Glutamatergic neuron (in vitro differentiated cells): ENCODE measurements around the gene AFF3. TPM values are rescaled to one million over a fixed set of nuclear protein-coding genes. Genes with fewer than 3 reads are reported as not detected.

Experiments
- DNase-seq: peaks from one replicate; pipeline ENCODE4 v3.0.0; 2022
- H3K27ac Mint-ChIP-seq: one replicate; pipeline ENCODE4 v1.8.0; 2020; ENCODE audit warnings: mild to moderate bottlenecking, mixed read lengths, inconsistent platforms; ENCODE audit not compliant: unreplicated experiment
- H3K27me3 Mint-ChIP-seq: one replicate; pipeline ENCODE4 v1.8.0; 2020; ENCODE audit warnings: mild to moderate bottlenecking, moderate library complexity, mixed read lengths, inconsistent platforms; ENCODE audit not compliant: unreplicated experiment
- H3K36me3 Mint-ChIP-seq: one replicate; pipeline ENCODE4 v1.8.0; 2020; ENCODE audit warnings: mild to moderate bottlenecking, mixed read lengths, inconsistent platforms; ENCODE audit not compliant: unreplicated experiment
- H3K4me1 Mint-ChIP-seq: one replicate; pipeline ENCODE4 v1.8.0; 2020; ENCODE audit warnings: mild to moderate bottlenecking, low read depth, mixed read lengths, inconsistent platforms; ENCODE audit not compliant: unreplicated experiment
- H3K4me3 Mint-ChIP-seq: one replicate; pipeline ENCODE4 v1.8.0; 2020; ENCODE audit warnings: mild to moderate bottlenecking, mixed read lengths, inconsistent platforms; ENCODE audit not compliant: unreplicated experiment
- H3K9me3 Mint-ChIP-seq: one replicate; pipeline ENCODE4 v1.8.0; 2020; ENCODE audit warnings: mild to moderate bottlenecking, moderate library complexity, mixed read lengths, inconsistent platforms; ENCODE audit not compliant: unreplicated experiment
- CTCF ChIP-seq: fragments of 200-600 bp; sonication (generic); IDR thresholded peaks from one replicate; pipeline ENCODE4 v1.5.0; 2021; ENCODE audit not compliant: partially characterized antibody, unreplicated experiment
- total RNA-seq: library from RNA; stranded (reverse); fragmentation: NEBNext Ultra II Directional; extraction: Animal tissue kit (Norgen Biotek cat#: 25700); gene quantifications from one replicate; pipeline ENCODE4 v1.2.1, GENCODE V29; 2021; ENCODE audit not compliant: unreplicated experiment

AFF3 gene
- total RNA-seq, 1 donor from 2014 or later: 125 TPM

- peaks cover 3% of the 10 kb centered on the region for H3K27me3 Mint-ChIP-seq
- no peak overlapping the region for H3K4me3 Mint-ChIP-seq
- no peak for TF ChIP-seq CTCF
- H3K9me3 Mint-ChIP-seq: peaks cover 6% of the 10 kb centered on the region
- H3K36me3 Mint-ChIP-seq: peaks cover 6% of the 10 kb centered on the region
- H3K4me1 Mint-ChIP-seq: peaks cover 12% of the 10 kb centered on the region
- DNase-seq: no peak
- H3K27ac Mint-ChIP-seq: no peak overlapping the region
These were observed 17.6 kb downstream of the AFF3 start for GRCh38 chr2:100124761-100125160.

- H3K36me3 Mint-ChIP-seq: peaks cover 15% of the 10 kb centered on the region
- H3K4me3 Mint-ChIP-seq: no peak overlapping the region
- peaks cover 9% of the 10 kb centered on the region for H3K9me3 Mint-ChIP-seq
- no peak overlapping the region for H3K27ac Mint-ChIP-seq
- H3K4me1 Mint-ChIP-seq: peaks cover 10% of the 10 kb centered on the region
- peaks cover 3% of the 10 kb centered on the region for H3K27me3 Mint-ChIP-seq
- no peak for DNase-seq
- no peak for TF ChIP-seq CTCF
These were observed 21.2 kb downstream of the AFF3 start for GRCh38 chr2:100121124-100121718.

- Mint-ChIP-seq H3K36me3 (peaks cover 10% of the 10 kb centered on the region), H3K27ac (no peak overlapping the region), H3K27me3 (no peaks in the 10 kb centered on the region), H3K4me3 (no peak overlapping the region), H3K9me3 (peaks cover 4% of the 10 kb centered on the region), H3K4me1 (no peaks in the 10 kb centered on the region)
- DNase-seq: no peak
- TF ChIP-seq CTCF: no peak
These were observed 23.2 kb downstream of the AFF3 start for GRCh38 chr2:100119235-100119634.

GRCh38 chr2:100113990-100114433, 28.4 kb downstream of the AFF3 start:
- Mint-ChIP-seq H3K27ac (no peak overlapping the region), H3K27me3 (peaks cover 6% of the 10 kb centered on the region), H3K4me3 (no peak overlapping the region), H3K4me1 (peaks cover 21% of the 10 kb centered on the region), H3K9me3 (peaks cover 8% of the 10 kb centered on the region), H3K36me3 (peaks cover 10% of the 10 kb centered on the region)
- no peak for DNase-seq
- TF ChIP-seq CTCF: no peak

GRCh38 chr2:100110614-100111000, 31.8 kb downstream of the AFF3 start:
- Mint-ChIP-seq H3K9me3 (peaks cover 14% of the 10 kb centered on the region), H3K36me3 (no peaks in the 10 kb centered on the region), H3K27me3 (peaks cover 17% of the 10 kb centered on the region), H3K4me3 (no peak overlapping the region), H3K4me1 (peaks cover 50% of the 10 kb centered on the region), H3K27ac (no peak overlapping the region)
- no peak for TF ChIP-seq CTCF
- DNase-seq: no peak
